Fibroblast of pulmonary artery (primary cell): ENCODE data around the gene TRIM46.
A peak's percentile ranks its signal among the peaks of the same experiment; 100 is the strongest.

ENCODE experiments used
- DNase-seq: peaks from one replicate; pipeline ENCODE4 v3.0.0-alpha.2; 2010; ENCODE audit warnings: low read depth
- H3K4me3 ChIP-seq: replicated peaks from 2 replicates; pipeline ENCODE4 v1.5.1; 2011; ENCODE audit warnings: low read depth, mild to moderate bottlenecking, control low read depth, low read length, moderate library complexity
- TF ChIP-seq, protein P1 (sequence below): IDR thresholded peaks from 2 replicates; pipeline ENCODE4 v1.5.1; 2011; ENCODE audit warnings: mild to moderate bottlenecking, control low read depth, low read length, inconsistent platforms; ENCODE audit errors: missing control alignments

The TRIM46 gene

DNA sequence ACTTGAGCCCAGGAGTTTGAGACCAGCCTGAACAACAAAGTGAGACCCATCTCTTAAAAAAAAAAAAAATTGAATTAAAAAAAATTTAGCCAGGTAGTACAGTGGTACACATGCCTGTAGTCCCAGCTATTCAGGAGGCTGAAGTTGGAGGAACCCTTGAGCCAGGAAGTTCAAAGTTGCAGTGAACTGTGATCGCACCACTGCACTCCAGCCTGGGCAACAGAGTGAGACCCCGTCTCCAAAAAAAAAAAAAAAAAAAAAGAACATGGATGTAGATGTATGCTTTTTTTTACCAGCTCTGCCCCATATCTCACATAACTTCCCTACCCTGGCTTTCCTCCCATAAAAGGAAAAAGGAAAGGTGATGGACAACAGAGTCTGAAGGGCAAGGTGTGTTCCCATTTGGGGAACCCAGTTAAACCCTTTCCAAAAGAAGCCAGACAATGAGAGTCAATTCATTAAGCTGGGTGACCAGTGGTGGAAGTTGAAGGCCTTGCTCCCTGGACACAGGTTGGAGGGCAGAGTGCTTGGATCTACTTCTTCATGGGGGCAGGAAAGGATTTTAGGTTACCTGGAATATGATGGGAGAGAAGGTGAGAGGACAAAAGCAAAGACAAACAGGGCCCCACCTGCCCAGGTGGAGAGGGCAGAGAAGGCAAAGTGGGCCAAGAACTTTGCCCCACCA is 3.4 kb upstream of the TRIM46 start:
- TF ChIP-seq, protein P1, sequence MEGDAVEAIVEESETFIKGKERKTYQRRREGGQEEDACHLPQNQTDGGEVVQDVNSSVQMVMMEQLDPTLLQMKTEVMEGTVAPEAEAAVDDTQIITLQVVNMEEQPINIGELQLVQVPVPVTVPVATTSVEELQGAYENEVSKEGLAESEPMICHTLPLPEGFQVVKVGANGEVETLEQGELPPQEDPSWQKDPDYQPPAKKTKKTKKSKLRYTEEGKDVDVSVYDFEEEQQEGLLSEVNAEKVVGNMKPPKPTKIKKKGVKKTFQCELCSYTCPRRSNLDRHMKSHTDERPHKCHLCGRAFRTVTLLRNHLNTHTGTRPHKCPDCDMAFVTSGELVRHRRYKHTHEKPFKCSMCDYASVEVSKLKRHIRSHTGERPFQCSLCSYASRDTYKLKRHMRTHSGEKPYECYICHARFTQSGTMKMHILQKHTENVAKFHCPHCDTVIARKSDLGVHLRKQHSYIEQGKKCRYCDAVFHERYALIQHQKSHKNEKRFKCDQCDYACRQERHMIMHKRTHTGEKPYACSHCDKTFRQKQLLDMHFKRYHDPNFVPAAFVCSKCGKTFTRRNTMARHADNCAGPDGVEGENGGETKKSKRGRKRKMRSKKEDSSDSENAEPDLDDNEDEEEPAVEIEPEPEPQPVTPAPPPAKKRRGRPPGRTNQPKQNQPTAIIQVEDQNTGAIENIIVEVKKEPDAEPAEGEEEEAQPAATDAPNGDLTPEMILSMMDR: no peak
- no peak for DNase-seq
- no peak overlapping the region for H3K4me3 ChIP-seq

DNA sequence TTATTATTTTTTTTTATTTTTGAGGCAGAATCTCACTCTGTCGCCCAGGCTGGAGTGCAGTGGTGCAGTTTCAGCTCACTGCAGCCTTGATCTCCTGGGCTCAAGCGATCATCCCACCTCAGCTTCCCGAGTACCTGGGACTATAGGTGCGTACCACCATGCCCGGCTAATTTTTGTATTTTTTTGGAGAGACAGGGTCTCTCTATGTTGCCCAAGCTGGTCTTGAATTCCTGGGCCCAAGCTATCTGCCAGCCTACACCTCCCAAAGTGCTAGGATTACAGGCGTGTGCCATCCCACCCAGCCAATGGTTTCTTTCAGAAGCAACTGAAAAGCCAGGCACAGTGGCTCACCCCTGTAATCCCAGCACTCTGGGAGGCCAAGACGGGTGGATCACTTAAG is 2.8 kb upstream of the TRIM46 start:
- DNase-seq: no peak
- no peak overlapping the region for H3K4me3 ChIP-seq
- TF ChIP-seq, protein P1: no peak

DNA sequence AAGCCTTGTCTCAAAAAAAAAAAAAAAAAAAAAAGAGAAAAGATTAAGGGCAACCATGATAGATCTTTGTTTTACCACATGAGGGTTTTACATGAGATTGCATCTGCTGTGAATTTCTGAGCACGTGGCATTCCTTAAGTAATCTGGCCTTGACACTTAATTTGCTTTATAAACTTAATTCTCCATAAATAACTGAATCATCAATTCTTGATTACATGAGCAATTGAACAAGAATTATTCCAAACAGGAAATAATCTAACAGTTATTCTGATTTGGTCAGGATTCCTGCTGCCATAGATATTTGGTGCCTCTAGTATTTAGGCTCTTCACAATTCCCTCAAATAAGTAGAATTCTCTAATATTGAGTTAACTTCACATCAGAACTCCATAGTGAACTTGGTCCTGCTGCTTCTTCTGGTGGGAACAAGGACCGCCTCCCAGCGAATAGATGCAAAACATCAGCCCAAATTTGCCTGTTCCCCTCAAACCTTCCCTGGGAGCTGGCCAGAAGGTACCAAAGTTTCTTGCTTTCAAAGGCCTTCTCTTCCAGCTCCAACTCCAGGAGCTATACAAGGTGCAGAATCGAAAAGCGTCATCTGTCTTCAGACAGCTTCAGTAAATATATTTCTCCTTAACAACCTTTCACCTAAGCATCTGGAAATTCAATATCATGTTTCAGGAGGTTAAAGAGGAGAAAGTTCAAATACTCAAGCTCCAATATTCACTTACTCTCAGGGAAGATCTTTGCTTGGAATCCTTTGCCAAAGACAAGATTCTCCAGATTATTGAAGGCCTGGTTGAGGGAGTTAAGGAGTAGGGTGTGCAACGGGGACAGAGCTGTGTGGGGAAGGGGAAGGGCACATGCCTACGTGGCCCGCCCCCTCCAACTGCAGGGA is 1.6 kb upstream of the TRIM46 start:
- TF ChIP-seq, protein P1: no peak
- DNase-seq: no peak
- H3K4me3 ChIP-seq: peak overlapping the region; percentile 98

DNA sequence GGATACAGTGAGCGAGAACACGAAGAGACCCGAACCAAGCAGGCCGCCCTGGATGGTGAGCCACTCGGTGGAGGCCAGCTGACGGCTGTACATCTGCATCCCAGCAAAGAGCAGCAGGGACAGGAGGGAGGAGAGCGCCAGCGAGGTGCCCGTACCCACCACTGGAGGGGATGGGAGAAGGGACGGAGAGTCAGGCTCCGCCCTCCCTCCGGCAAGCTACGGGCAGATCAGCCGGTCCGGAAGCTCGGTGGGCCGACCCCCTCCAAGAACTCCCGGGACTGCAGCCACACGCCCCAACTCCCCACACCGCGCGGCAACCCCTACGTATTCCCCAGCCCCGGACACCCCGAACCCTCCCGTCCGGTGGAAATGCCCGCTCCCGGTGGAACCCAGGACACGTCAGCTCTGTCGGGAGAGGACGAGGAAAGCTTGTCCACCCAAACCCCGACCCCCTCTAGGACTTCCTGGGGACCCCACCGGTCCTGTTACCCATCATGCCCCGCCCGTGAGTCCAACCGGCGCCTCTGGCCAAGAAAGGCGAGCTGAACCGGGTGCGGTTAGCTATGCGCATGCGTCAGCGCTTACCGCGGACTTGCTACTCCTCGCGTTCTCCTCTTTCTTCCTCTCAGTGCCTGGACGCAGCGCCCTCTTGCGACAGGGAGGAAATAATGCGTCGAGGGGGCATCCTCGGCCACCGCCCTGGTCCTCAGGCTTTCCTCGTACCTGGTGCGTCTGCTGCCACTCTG is 744 bp upstream of the TRIM46 start, which contains the start of gene KRTCAP2:
Gene KRTCAP2, minus strand, starts transcription at position 573 of the 746 bp plus-strand sequence. Its CDS starts 80 bp downstream, at position 493.
- TF ChIP-seq, protein P1: peak; percentile 91
- DNase-seq: peak; percentile 97
- H3K4me3 ChIP-seq: peak within 1 kb of the TSS; percentile 98

DNA sequence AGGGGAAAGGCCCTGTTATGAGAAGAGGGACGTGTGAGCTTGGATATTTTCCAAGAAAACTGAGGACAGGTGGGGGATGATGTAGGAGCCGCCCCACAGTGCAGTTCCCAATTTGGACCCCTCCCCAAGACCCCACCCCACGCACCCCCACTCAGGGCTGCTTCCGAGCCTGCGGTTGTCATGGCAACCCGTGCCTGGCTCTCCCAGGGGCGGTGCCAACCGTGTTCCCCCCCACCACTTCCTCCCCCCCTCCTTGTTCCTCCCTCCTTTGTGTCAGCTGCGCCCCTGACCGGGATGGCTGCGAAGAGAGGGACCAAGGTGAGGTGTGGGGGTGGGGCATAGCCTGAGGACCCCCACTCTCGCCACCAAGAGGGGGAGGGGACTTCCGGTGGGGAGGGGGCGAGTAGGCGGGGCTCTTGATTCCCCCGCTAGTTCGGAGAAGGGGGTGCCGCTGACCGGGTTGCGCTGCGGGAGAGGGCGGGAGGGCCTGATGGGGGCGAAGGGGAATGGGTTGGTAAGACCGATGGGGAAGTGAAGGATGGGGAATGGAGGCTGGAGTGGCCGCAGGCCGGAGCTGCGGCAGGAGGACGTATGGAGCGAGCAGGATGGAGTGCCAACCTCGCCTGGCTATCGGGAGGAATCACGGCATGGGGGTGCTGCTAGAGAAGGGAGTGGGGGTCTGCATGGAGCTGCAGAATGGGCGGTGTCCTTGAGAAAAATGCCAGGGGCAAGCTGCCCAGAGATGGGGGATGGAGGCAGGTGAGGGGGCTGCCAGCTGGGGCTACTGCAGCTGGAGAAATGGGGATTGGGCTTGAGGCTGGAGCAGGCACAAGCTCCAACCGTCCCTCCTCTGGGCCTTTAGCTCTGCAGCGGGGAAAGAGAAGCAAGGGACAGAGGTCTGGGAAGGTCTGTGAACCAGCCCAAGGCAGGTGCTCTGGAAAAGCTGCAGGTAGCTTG is 953 bp downstream of the TRIM46 start:
- TF ChIP-seq, protein P1: no peak
- peak; percentile 35 for DNase-seq
- peak overlapping the region; percentile 98 for H3K4me3 ChIP-seq
